Measurements from ENCODE around the gene PLBD2.

Gene PLBD2

DNA sequence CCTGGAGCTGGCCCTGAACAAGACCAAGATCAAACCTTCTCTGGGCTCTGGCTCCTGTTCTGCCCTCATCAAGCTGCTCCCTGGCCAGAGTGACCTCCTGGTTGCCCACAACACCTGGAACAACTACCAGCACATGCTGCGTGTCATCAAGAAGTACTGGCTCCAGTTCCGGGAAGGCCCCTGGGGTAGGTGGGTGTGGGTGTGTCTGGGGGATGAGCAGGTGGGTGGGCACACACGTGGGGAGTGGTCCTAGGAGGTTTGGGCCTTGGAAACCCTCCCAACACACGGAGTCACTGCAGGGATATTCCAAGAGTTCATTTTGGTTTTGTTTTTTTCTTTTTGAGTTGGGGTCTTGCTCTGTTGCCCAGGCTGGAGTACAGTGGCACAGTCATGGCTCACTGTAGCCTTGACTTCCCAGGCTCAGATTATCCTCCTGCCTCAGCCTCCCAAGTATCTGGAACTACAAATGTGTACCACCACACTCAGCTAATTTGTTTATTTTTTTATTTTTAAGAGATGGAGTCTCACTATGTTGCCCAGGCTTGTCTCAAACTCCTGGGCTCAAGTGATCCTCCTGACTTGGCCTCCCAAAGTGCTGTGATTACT lies 16.5 kb downstream of the PLBD2 start:
- H3K4me2 ChIP-seq (ENCODE audit: insufficient read depth, low read length): no peak overlapping the region
- no peak for DNase-seq
- H2AFZ ChIP-seq (ENCODE audit: low read depth, low read length): no peak overlapping the region
- H4K20me1 ChIP-seq (ENCODE audit: insufficient read depth, low read length): no peaks in the 10 kb centered on the region
- H3K27me3 ChIP-seq (ENCODE audit: insufficient read depth, low read length, poor library complexity): no peaks in the 10 kb centered on the region
- ATAC-seq (ENCODE audit: insufficient read depth, low read depth): no peak
- no peak overlapping the region for H3K4me3 ChIP-seq (ENCODE audit: low read depth in 1 of 2, low read length in 2 of 2)
- H3K9me3 ChIP-seq (ENCODE audit: insufficient read depth, low read length, severe bottlenecking): no peaks in the 10 kb centered on the region
- H3K27ac ChIP-seq (ENCODE audit: low read length): no peak overlapping the region
- no peaks in the 10 kb centered on the region for H3K4me1 ChIP-seq (ENCODE audit: insufficient read depth, low read length)
- H3K9ac ChIP-seq (ENCODE audit: low read depth, low read length): no peak overlapping the region
- no peaks in the 10 kb centered on the region for H3K79me2 ChIP-seq (ENCODE audit: insufficient read depth, low read length)
- TF ChIP-seq, protein P1, sequence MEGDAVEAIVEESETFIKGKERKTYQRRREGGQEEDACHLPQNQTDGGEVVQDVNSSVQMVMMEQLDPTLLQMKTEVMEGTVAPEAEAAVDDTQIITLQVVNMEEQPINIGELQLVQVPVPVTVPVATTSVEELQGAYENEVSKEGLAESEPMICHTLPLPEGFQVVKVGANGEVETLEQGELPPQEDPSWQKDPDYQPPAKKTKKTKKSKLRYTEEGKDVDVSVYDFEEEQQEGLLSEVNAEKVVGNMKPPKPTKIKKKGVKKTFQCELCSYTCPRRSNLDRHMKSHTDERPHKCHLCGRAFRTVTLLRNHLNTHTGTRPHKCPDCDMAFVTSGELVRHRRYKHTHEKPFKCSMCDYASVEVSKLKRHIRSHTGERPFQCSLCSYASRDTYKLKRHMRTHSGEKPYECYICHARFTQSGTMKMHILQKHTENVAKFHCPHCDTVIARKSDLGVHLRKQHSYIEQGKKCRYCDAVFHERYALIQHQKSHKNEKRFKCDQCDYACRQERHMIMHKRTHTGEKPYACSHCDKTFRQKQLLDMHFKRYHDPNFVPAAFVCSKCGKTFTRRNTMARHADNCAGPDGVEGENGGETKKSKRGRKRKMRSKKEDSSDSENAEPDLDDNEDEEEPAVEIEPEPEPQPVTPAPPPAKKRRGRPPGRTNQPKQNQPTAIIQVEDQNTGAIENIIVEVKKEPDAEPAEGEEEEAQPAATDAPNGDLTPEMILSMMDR (IDR thresholded peaks at IDR 0.05; ENCODE audit: borderline replicate concordance, extremely low read depth, low read length, poor library complexity, severe bottlenecking): no peak
- no peak for TF ChIP-seq EZH2 (IDR thresholded peaks at IDR 0.05; ENCODE audit: borderline replicate concordance, low read depth, low read length, severe bottlenecking)
- peaks cover 3% of the 10 kb centered on the region; the same call in 1 of the 2 replicates for H3K36me3 ChIP-seq (ENCODE audit: insufficient read depth, low read length)

- DNase-seq: no peak
Observed at GRCh38 chr12:113378291-113378690, 19.9 kb downstream of the PLBD2 start.

DNA sequence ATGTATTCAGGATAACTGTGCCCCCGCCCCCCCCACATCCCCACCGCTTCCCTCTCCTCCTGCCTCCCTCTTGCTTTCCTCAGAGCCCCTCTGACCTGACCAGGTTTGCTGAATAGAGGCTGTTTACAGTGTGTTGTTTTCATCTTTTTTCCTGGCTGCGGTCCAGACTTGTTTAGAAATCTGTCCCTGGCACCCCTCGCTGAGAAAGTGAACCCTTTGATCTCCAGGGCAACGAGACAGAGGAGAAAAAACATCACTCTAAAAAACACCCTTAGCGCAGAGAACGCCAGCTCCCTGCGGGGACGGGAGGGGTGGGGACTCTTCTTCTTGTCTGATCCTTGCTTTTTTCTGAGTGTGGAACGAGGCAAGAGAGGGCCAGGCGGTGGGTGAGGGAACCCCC lies 22.8 kb downstream of the PLBD2 start:
- Histone ChIP-seq H4K20me1 (ENCODE audit: insufficient read depth, low read length) (no peaks in the 10 kb centered on the region), H3K4me3 (ENCODE audit: low read depth in 1 of 2, low read length in 2 of 2) (no peak overlapping the region), H3K9me3 (ENCODE audit: insufficient read depth, low read length, severe bottlenecking) (no peaks in the 10 kb centered on the region), H3K4me1 (ENCODE audit: insufficient read depth, low read length) (no peaks in the 10 kb centered on the region), H2AFZ (ENCODE audit: low read depth, low read length) (no peak overlapping the region), H3K36me3 (ENCODE audit: insufficient read depth, low read length) (no peaks in the 10 kb centered on the region), H3K9ac (ENCODE audit: low read depth, low read length) (no peak overlapping the region), H3K79me2 (ENCODE audit: insufficient read depth, low read length) (no peaks in the 10 kb centered on the region), H3K27ac (ENCODE audit: low read length) (no peak overlapping the region), H3K27me3 (ENCODE audit: insufficient read depth, low read length, poor library complexity) (no peaks in the 10 kb centered on the region), H3K4me2 (ENCODE audit: insufficient read depth, low read length) (no peak overlapping the region)
- no peak for DNase-seq
- TF ChIP-seq EZH2 (IDR thresholded peaks at IDR 0.05; ENCODE audit: borderline replicate concordance, low read depth, low read length, severe bottlenecking): no peak
- TF ChIP-seq, protein P1 (IDR thresholded peaks at IDR 0.05; ENCODE audit: borderline replicate concordance, extremely low read depth, low read length, poor library complexity, severe bottlenecking): no peak
- no peak for ATAC-seq (ENCODE audit: insufficient read depth, low read depth)

More at GRCh38 chr12:113378291-113378690, 19.9 kb downstream of the PLBD2 start:
- H3K9me3 ChIP-seq (ENCODE audit: insufficient read depth, low read length, severe bottlenecking): no peaks in the 10 kb centered on the region
- no peaks in the 10 kb centered on the region for H3K27me3 ChIP-seq (ENCODE audit: insufficient read depth, low read length, poor library complexity)
- no peaks in the 10 kb centered on the region for H3K79me2 ChIP-seq (ENCODE audit: insufficient read depth, low read length)
- H3K4me3 ChIP-seq (ENCODE audit: low read depth in 1 of 2, low read length in 2 of 2): no peak overlapping the region
- H4K20me1 ChIP-seq (ENCODE audit: insufficient read depth, low read length): no peaks in the 10 kb centered on the region
- no peak for ATAC-seq (ENCODE audit: insufficient read depth, low read depth)
- H3K36me3 ChIP-seq (ENCODE audit: insufficient read depth, low read length): peaks cover 3% of the 10 kb centered on the region; the same call in 1 of the 2 replicates
- H3K4me2 ChIP-seq (ENCODE audit: insufficient read depth, low read length): no peak overlapping the region
- H3K27ac ChIP-seq (ENCODE audit: low read length): no peak overlapping the region
- no peak overlapping the region for H2AFZ ChIP-seq (ENCODE audit: low read depth, low read length)
- H3K9ac ChIP-seq (ENCODE audit: low read depth, low read length): no peak overlapping the region
- H3K4me1 ChIP-seq (ENCODE audit: insufficient read depth, low read length): no peaks in the 10 kb centered on the region
- TF ChIP-seq, protein P1 (IDR thresholded peaks at IDR 0.05; ENCODE audit: borderline replicate concordance, extremely low read depth, low read length, poor library complexity, severe bottlenecking): no peak
- no peak for TF ChIP-seq EZH2 (IDR thresholded peaks at IDR 0.05; ENCODE audit: borderline replicate concordance, low read depth, low read length, severe bottlenecking)
